IMR-90 (cell line): ENCODE results near the gene EFNA5.

ENCODE experiments used
- CTCF ChIP-seq: conservative IDR thresholded peaks from 2 replicates; pipeline ENCODE4 v1.5.1; 2012; ENCODE audit warnings: mild to moderate bottlenecking, low read depth, low read length, improper control_type of control experiment
- POLR2A ChIP-seq: IDR thresholded peaks from 2 replicates; pipeline ENCODE4 v1.6.1; 2012; ENCODE audit warnings: mild to moderate bottlenecking, low read depth, low read length

- TF ChIP-seq CTCF (no peak), POLR2A (no peak)
Measured at GRCh38 chr5:107474716-107475489, 195.8 kb downstream of the EFNA5 start.
